H1 (cell line): Measurements from ENCODE around the gene BNC2. TPM values are rescaled to one million over a fixed set of nuclear protein-coding genes. Genes with fewer than 3 reads are reported as not detected.
A peak's percentile ranks its signal among the peaks of the same experiment; 100 is the strongest.

Source experiments
- CTCF ChIA-PET: fragments of 300-600 bp; sonication (Branson Sonifier 250); formaldehyde crosslinking; loops from one replicate; lab custom pipeline; 2021; ENCODE audit not compliant: partially characterized antibody; lab: Charles Lee
- POLR2A ChIA-PET: fragments of 300-600 bp; sonication (Branson Sonifier 250); formaldehyde crosslinking; loops from one replicate; lab custom pipeline; 2021; ENCODE audit warnings: inconsistent platforms; ENCODE audit not compliant: partially characterized antibody; lab: Charles Lee
- DNase-seq, 2 experiments: peaks; one replicate each; pipeline versions ENCODE4 v3.0.0 to v3.0.0-alpha.2; 2010 to 2022; ENCODE audit warnings: low spot score in 2 of 2, low read depth in 1 of 2, mixed read lengths in 1 of 2
- FAIRE-seq: peaks from 2 replicates; lab custom pipeline; 2011; peaks lifted over from hg19 to GRCh38; lab: Jason Lieb, UNC
- H2AFZ ChIP-seq: 2 replicates; pipeline ENCODE4 v1.8.1; 2012; ENCODE audit warnings: low read length, inconsistent platforms
- H2AK5ac ChIP-seq: 2 replicates; pipeline ENCODE4 v1.6.1; 2013; ENCODE audit warnings: low read depth, low read length
- H2BK120ac ChIP-seq: replicated peaks from 2 replicates; pipeline ENCODE3; 2013; ENCODE audit warnings: low read depth, low read length, inconsistent platforms
- H2BK12ac ChIP-seq: 2 replicates; pipeline ENCODE4 v1.6.1; 2013; ENCODE audit warnings: low read depth, low read length
- H2BK15ac ChIP-seq: 2 replicates; pipeline ENCODE4 v1.6.1; 2013; ENCODE audit warnings: low read length
- H2BK20ac ChIP-seq: 2 replicates; pipeline ENCODE4 v1.6.1; 2013; ENCODE audit warnings: low read length
- H2BK5ac ChIP-seq: 2 replicates; pipeline ENCODE4 v1.6.1; 2013; ENCODE audit warnings: low read depth, low read length
- H3K14ac ChIP-seq: 2 replicates; pipeline ENCODE4 v1.6.1; 2013; ENCODE audit warnings: inconsistent platforms; ENCODE audit not compliant: insufficient read length
- H3K18ac ChIP-seq: 2 replicates; pipeline ENCODE4 v1.6.1; 2013; ENCODE audit warnings: low read length; ENCODE audit errors: extremely low read depth
- H3K23ac ChIP-seq: 2 replicates; pipeline ENCODE4 v1.6.1; 2013; ENCODE audit warnings: inconsistent platforms; ENCODE audit not compliant: insufficient read length
- H3K23me2 ChIP-seq: 2 replicates; pipeline ENCODE4 v1.6.1; 2013; ENCODE audit warnings: low read depth, low read length
- H3K27ac ChIP-seq: 2 replicates; pipeline ENCODE4 v1.6.1; 2011; ENCODE audit warnings: low read depth, low read length, inconsistent platforms
- H3K27me3 ChIP-seq, 4 experiments: replicated peaks in 1 of 4; 1 replicate in 1 of 4; 2 replicates in 3 of 4; pipeline versions ENCODE4 v1.6.1 to v1.8.1; 2011 to 2013; ENCODE audit warnings: low read length in 3 of 4, mild to moderate bottlenecking in 3 of 4, inconsistent platforms in 2 of 4, mixed read lengths in 2 of 4, moderate library complexity in 1 of 4; ENCODE audit not compliant: control insufficient read depth in 3 of 4, insufficient read depth in 3 of 4; ENCODE audit errors: extremely low read depth in 1 of 4
- H3K36me3 ChIP-seq, 4 experiments: 2 replicates each; pipeline versions ENCODE4 v1.6.1 to v1.8.1; 2011 to 2013; ENCODE audit warnings: mild to moderate bottlenecking in 4 of 4, low read length in 3 of 4, moderate library complexity in 2 of 4, control low read depth in 1 of 4, inconsistent platforms in 1 of 4; ENCODE audit not compliant: insufficient read depth in 4 of 4, control insufficient read depth in 2 of 4
- H3K4ac ChIP-seq: replicated peaks from 2 replicates; pipeline ENCODE3; 2013; ENCODE audit warnings: low read length, low read depth, mixed read lengths, inconsistent platforms; ENCODE audit not compliant: insufficient read length
- H3K4me1 ChIP-seq, 4 experiments: replicated peaks in 1 of 4; 1 replicate in 1 of 4; 2 replicates in 3 of 4; pipeline versions ENCODE4 v1.6.1 to v1.8.1; 2011 to 2013; ENCODE audit warnings: low read length in 3 of 4, inconsistent platforms in 2 of 4, mixed read lengths in 1 of 4; ENCODE audit not compliant: insufficient read depth in 4 of 4, control insufficient read depth in 3 of 4
- H3K4me2 ChIP-seq, 2 experiments: 2 replicates each; pipeline versions ENCODE4 v1.6.1 to v1.8.1; 2011 to 2013; ENCODE audit warnings: low read depth in 2 of 2, low read length in 2 of 2, control low read depth in 1 of 2, inconsistent platforms in 1 of 2, mild to moderate bottlenecking in 1 of 2; ENCODE audit not compliant: insufficient read depth in 1 of 2
- H3K4me3 ChIP-seq, 4 experiments: fragments of 200-600, 300-600 bp in 1 of 4; sonication (generic), shearing (Covaris generic), sonication (Bioruptor Twin) in 1 of 4; 2 replicates each; pipeline versions ENCODE4 v1.5.1 to v1.8.1; 2011 to 2016; ENCODE audit warnings: low read length in 4 of 4, low read depth in 3 of 4, control low read depth in 2 of 4, inconsistent platforms in 2 of 4, mild to moderate bottlenecking in 2 of 4, mixed read lengths in 1 of 4, moderate library complexity in 1 of 4; ENCODE audit not compliant: insufficient read depth in 2 of 4; ENCODE audit errors: extremely low read depth in 1 of 4
- H3K56ac ChIP-seq: replicated peaks from 2 replicates; pipeline ENCODE3; 2013; ENCODE audit warnings: low read depth, mild to moderate bottlenecking, mixed read lengths, low read length, inconsistent platforms; ENCODE audit not compliant: insufficient read length
- H3K79me1 ChIP-seq: 2 replicates; pipeline ENCODE4 v1.6.1; 2013; ENCODE audit warnings: low read depth, low read length, control low read depth
- H3K79me2 ChIP-seq, 2 experiments: 2 replicates each; pipeline versions ENCODE4 v1.6.1 to v1.8.1; 2012 to 2013; ENCODE audit warnings: low read length in 2 of 2, mild to moderate bottlenecking in 2 of 2, inconsistent platforms in 1 of 2; ENCODE audit not compliant: insufficient read depth in 2 of 2, control insufficient read depth in 1 of 2
- H3K9ac ChIP-seq, 4 experiments: replicated peaks in 1 of 4; 1 replicate in 1 of 4; 2 replicates in 3 of 4; pipeline versions ENCODE4 v1.6.1 to v1.8.1; 2011 to 2013; ENCODE audit warnings: low read depth in 3 of 4, low read length in 3 of 4, control low read depth in 2 of 4, mild to moderate bottlenecking in 2 of 4, moderate library complexity in 2 of 4, inconsistent platforms in 1 of 4; ENCODE audit errors: extremely low read depth in 1 of 4
- H3K9me3 ChIP-seq, 2 experiments: 2 replicates each; pipeline versions ENCODE4 v1.6.1 to v1.8.1; 2012 to 2013; ENCODE audit warnings: mild to moderate bottlenecking in 2 of 2, moderate library complexity in 2 of 2, control low read depth in 1 of 2, inconsistent platforms in 1 of 2, low read depth in 1 of 2, low read length in 1 of 2, mixed read lengths in 1 of 2; ENCODE audit not compliant: insufficient read depth in 2 of 2
- H4K20me1 ChIP-seq, 2 experiments: replicated peaks in 1 of 2; 2 replicates each; pipeline versions ENCODE3 to v1.8.1; 2011 to 2013; ENCODE audit warnings: inconsistent platforms in 2 of 2, low read length in 2 of 2, mild to moderate bottlenecking in 1 of 2; ENCODE audit not compliant: insufficient read depth in 2 of 2, control insufficient read depth in 1 of 2
- H4K5ac ChIP-seq: 2 replicates; pipeline ENCODE4 v1.6.1; 2013; ENCODE audit warnings: low read length, low read depth, mixed read lengths, inconsistent platforms; ENCODE audit not compliant: insufficient read length
- H4K8ac ChIP-seq: 2 replicates; pipeline ENCODE4 v1.8.0; 2013; ENCODE audit warnings: mild to moderate bottlenecking, moderate library complexity, low read length, inconsistent platforms; ENCODE audit not compliant: insufficient read depth; ENCODE audit errors: extremely low read depth
- H4K91ac ChIP-seq: replicated peaks from 2 replicates; pipeline ENCODE3; 2013; ENCODE audit warnings: low read length, mixed read lengths, inconsistent platforms; ENCODE audit not compliant: insufficient read length
- RBBP5 ChIP-seq: IDR thresholded peaks from 2 replicates; pipeline ENCODE4 v1.7.1; 2012; ENCODE audit warnings: low read depth, mild to moderate bottlenecking, inconsistent platforms, low read length, moderate library complexity, borderline replicate concordance
- SIN3A ChIP-seq, 2 experiments: IDR thresholded peaks in 1 of 2; conservative IDR thresholded peaks in 1 of 2; 2 replicates each; pipeline ENCODE4 v1.6.1; 2011 to 2012; ENCODE audit warnings: low read length in 2 of 2, improper control_type of control experiment in 1 of 2, low read depth in 1 of 2, mild to moderate bottlenecking in 1 of 2
- TEAD4 ChIP-seq: IDR thresholded peaks from 2 replicates; pipeline ENCODE4 v1.6.1; 2012; ENCODE audit warnings: low read depth, low read length, inconsistent platforms, mixed read lengths
- WGBS, 2 experiments: shearing (Covaris generic) in 1 of 2; methylation state at CpG; one replicate each; pipeline versions ENCODE4 v1.1.6 to v1.1.7; 2013 to 2015; ENCODE audit warnings: low lambda C conversion rate in 2 of 2, mixed read lengths in 2 of 2, inconsistent platforms in 1 of 2, low coverage in 1 of 2, missing lambda C conversion rate in 1 of 2; ENCODE audit not compliant: insufficient replicate concordance in 2 of 2, insufficient coverage in 1 of 2, insufficient read length in 1 of 2; ENCODE audit errors: extremely low coverage in 1 of 2, missing lambda C conversion rate in 1 of 2; 5-methylcytosine and 5-hydroxymethylcytosine counted together
- polyA plus RNA-seq, 7 experiments: library from polyadenylated mRNA; depleted of rRNA in 3 of 7; stranded (reverse) in 5 of 7; unstranded in 2 of 7; fragments of >200 nt in 5 of 7; fragments of 200-250 nt in 2 of 7; gene quantifications; 1 replicate in 5 of 7; 2 replicates in 1 of 7; 4 replicates in 1 of 7; pipeline versions ENCODE4 v1.2.1 to v1.2.3, GENCODE V29; 2011 to 2013; ENCODE audit warnings: missing spikeins in 2 of 7, mixed read lengths in 2 of 7
- total RNA-seq: library from RNA; stranded (reverse); fragmentation: NEBNext Ultra II Directional; extraction: Animal tissue kit (Norgen Biotek cat#: 25700); gene quantifications from 2 replicates; pipeline ENCODE4 v1.2.1, GENCODE V29; 2021

Gene BNC2
- total and polyA plus RNA-seq, 2 of the 8 experiments (the other 6 are each of a cell fraction or from before 2014, with no cell fraction given): 16.0 to 26.8 TPM

GRCh38 chr9:16869131-16869881 is 1.2 kb downstream of the BNC2 start:
- FAIRE-seq (peak; percentile 42), DNase-seq (no peak)
- H3K14ac ChIP-seq: no peak overlapping the region
- no peaks in the 10 kb centered on the region for H3K27me3 ChIP-seq
- H2BK120ac ChIP-seq: no peak overlapping the region
- WGBS, 2 experiments: 17% methylated on average over 20 of the region's 21 CpGs; no CpG with 5 or more reads in 1 of the 2 experiments
- peak overlapping the region; percentile 79 to 99 (median 90) for H3K4me3 ChIP-seq
- peak overlapping the region in 1 of 4 experiments; percentile 53; a peak in 3 of 7 replicates for H3K9ac ChIP-seq
- peak overlapping the region; percentile 86 to 99 for H3K4me2 ChIP-seq
- no peak overlapping the region for H2AK5ac ChIP-seq
- H3K18ac ChIP-seq: 0 out of 2 replicates have a peak overlapping the region, but pooled peaks have one; percentile 42
- no peak overlapping the region for H4K91ac ChIP-seq
- H4K8ac ChIP-seq: no peak overlapping the region
- no peak overlapping the region for H3K56ac ChIP-seq
- CTCF ChIA-PET: no interaction called here
- H3K27ac ChIP-seq: no peak overlapping the region
- H2BK12ac ChIP-seq: 0 out of 2 replicates have a peak overlapping the region, but pooled peaks have one; percentile 42
- TF ChIP-seq SIN3A (conservative IDR thresholded peaks at IDR 0.05 in 1 of 2, IDR thresholded peaks at IDR 0.05 in 1 of 2; ENCODE audit: low read depth in 1 of 2, low read length in 2 of 2): peak in 1 of 2 experiments; percentile 39; a peak in 1 of 4 replicates
- TF ChIP-seq RBBP5: 0 out of 2 replicates have a peak, but pooled peaks have one; percentile 11
- no peak for TF ChIP-seq TEAD4
- 0 out of 2 replicates have a peak overlapping the region, but pooled peaks have one; percentile 0 for H2AFZ ChIP-seq
- H4K20me1 ChIP-seq: peaks cover 0 to 3% of the 10 kb centered on the region in 2 experiments
- H3K79me2 ChIP-seq: peaks cover 0 to 56% of the 10 kb centered on the region in 2 experiments; a peak in 3 of 4 replicates
- no peak overlapping the region for H2BK15ac ChIP-seq
- H2BK5ac ChIP-seq: no peak overlapping the region
- peaks cover 4 to 20% (median 12%) of the 10 kb centered on the region in 4 experiments; a peak in 6 of 7 replicates for H3K4me1 ChIP-seq
- no peak overlapping the region for H3K4ac ChIP-seq
- POLR2A ChIA-PET: interaction anchor here (0.8 to 1.1 kb wide), 2 partner anchors 26 to 161 kb away, joined by 3 to 4 read pairs; no protein-coding TSS in a partner anchor
- no peak overlapping the region for H3K23ac ChIP-seq
- H3K36me3 ChIP-seq: no peaks in the 10 kb centered on the region
- 0 out of 2 replicates have a peak, but pooled peaks cover 2% of the 10 kb centered on the region for H3K79me1 ChIP-seq
- H3K23me2 ChIP-seq: peaks cover 6% of the 10 kb centered on the region; the same call in 1 of the 2 replicates
- no peak overlapping the region for H4K5ac ChIP-seq
- no peaks in the 10 kb centered on the region for H3K9me3 ChIP-seq
- no peak overlapping the region for H2BK20ac ChIP-seq
